ENCODE data around the gene SLC52A1.

SLC52A1 gene

GRCh38 chr17:4986951-4987766 is 48.1 kb downstream of the SLC52A1 start, which contains the start of gene CAMTA2:
CAMTA2 (minus strand) TSS chr17:4987675; CDS start chr17:4986222, 1,453 bp downstream.
- DNase-seq = peak; percentile 89

GRCh38 chr17:4986403-4986802 is 48.8 kb downstream of the SLC52A1 start:
- peak; percentile 23 for DNase-seq

Measured in left hindlimb (tissue), 1 donor.